Measurements from ENCODE around the gene MAL. TPM values are rescaled to one million over a fixed set of nuclear protein-coding genes. Genes with fewer than 3 reads are reported as not detected.

The MAL gene
- total RNA-seq, 2 donors from 2014 or later = not detected

- Histone ChIP-seq H3K36me3 (no peaks in the 10 kb centered on the region), H3K4me3 (no peak overlapping the region), H3K27me3 (replicated peaks; ENCODE audit: insufficient read depth) (no peaks in the 10 kb centered on the region), H3K9me3 (no peaks in the 10 kb centered on the region), H3K4me1 (ENCODE audit: control insufficient read depth in 1 of 2, low read depth in 2 of 2) (peaks cover 0 to 11% of the 10 kb centered on the region in 2 donors), H3K27ac (no peak overlapping the region)
- ATAC-seq (ENCODE audit: insufficient number of reproducible peaks, low FRiP score, low read depth) (no peak), DNase-seq (ENCODE audit: low spot score) (no peak)
- TF ChIP-seq, protein P1, sequence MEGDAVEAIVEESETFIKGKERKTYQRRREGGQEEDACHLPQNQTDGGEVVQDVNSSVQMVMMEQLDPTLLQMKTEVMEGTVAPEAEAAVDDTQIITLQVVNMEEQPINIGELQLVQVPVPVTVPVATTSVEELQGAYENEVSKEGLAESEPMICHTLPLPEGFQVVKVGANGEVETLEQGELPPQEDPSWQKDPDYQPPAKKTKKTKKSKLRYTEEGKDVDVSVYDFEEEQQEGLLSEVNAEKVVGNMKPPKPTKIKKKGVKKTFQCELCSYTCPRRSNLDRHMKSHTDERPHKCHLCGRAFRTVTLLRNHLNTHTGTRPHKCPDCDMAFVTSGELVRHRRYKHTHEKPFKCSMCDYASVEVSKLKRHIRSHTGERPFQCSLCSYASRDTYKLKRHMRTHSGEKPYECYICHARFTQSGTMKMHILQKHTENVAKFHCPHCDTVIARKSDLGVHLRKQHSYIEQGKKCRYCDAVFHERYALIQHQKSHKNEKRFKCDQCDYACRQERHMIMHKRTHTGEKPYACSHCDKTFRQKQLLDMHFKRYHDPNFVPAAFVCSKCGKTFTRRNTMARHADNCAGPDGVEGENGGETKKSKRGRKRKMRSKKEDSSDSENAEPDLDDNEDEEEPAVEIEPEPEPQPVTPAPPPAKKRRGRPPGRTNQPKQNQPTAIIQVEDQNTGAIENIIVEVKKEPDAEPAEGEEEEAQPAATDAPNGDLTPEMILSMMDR (IDR thresholded peaks at IDR 0.05) = no peak
These were observed 4.4 kb downstream of the MAL start for GRCh38 chr2:95029898-95030341.

GRCh38 chr2:95030496-95030895 is 5.0 kb downstream of the MAL start:
- Histone ChIP-seq H3K4me1 (ENCODE audit: control insufficient read depth in 1 of 2, low read depth in 2 of 2) (peaks cover 0 to 6% of the 10 kb centered on the region in 2 donors), H3K27ac (no peak overlapping the region), H3K36me3 (no peaks in the 10 kb centered on the region), H3K27me3 (replicated peaks; ENCODE audit: insufficient read depth) (no peaks in the 10 kb centered on the region), H3K4me3 (no peak overlapping the region), H3K9me3 (no peaks in the 10 kb centered on the region)
- TF ChIP-seq, protein P1 (IDR thresholded peaks at IDR 0.05) = no peak
- DNase-seq (ENCODE audit: low spot score) (no peak), ATAC-seq (ENCODE audit: insufficient number of reproducible peaks, low FRiP score, low read depth) (no peak)

- no peak for ATAC-seq (ENCODE audit: insufficient number of reproducible peaks, low FRiP score, low read depth)
- H3K4me3 ChIP-seq = no peak overlapping the region
- H3K27me3 ChIP-seq (replicated peaks; ENCODE audit: insufficient read depth) = no peaks in the 10 kb centered on the region
- H3K4me1 ChIP-seq (ENCODE audit: control insufficient read depth in 1 of 2, low read depth in 2 of 2) = no peaks in the 10 kb centered on the region
- TF ChIP-seq, protein P1 (IDR thresholded peaks at IDR 0.05) = no peak
- DNase-seq (ENCODE audit: low spot score) = no peak
- no peaks in the 10 kb centered on the region for H3K9me3 ChIP-seq
- no peaks in the 10 kb centered on the region for H3K36me3 ChIP-seq
- no peak overlapping the region for H3K27ac ChIP-seq
These were observed 5.7 kb downstream of the MAL start for GRCh38 chr2:95031076-95031725.

DNA sequence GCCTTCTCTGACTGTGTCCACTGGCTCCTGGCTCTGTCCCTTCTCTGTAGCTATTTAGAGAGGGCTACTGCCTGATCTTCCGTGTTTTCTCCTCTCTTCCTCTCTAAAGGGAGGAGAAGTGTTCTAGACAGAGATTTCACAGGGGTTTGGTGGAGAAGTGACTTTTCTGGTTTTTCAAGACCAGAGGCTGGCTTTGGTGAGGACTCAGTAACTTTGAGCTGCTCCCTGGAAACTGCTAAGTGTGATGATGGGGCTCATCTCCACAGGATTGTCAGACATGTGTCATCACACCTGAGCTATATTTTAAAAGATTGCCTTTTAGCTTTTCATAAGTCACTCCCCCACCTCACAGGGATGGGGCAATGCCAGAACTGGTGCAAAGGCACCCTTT is 6.2 kb downstream of the MAL start:
- DNase-seq (ENCODE audit: low spot score) = no peak
- H3K36me3 ChIP-seq = no peaks in the 10 kb centered on the region
- ATAC-seq (ENCODE audit: insufficient number of reproducible peaks, low FRiP score, low read depth) = no peak
- H3K4me1 ChIP-seq (ENCODE audit: control insufficient read depth in 1 of 2, low read depth in 2 of 2) = no peaks in the 10 kb centered on the region
- no peaks in the 10 kb centered on the region for H3K27me3 ChIP-seq (replicated peaks; ENCODE audit: insufficient read depth)
- no peak overlapping the region for H3K27ac ChIP-seq
- TF ChIP-seq, protein P1 (IDR thresholded peaks at IDR 0.05) = no peak
- no peak overlapping the region for H3K4me3 ChIP-seq
- no peaks in the 10 kb centered on the region for H3K9me3 ChIP-seq

GRCh38 chr2:95032341-95032740 is 6.8 kb downstream of the MAL start:
- Histone ChIP-seq H3K9me3 (no peaks in the 10 kb centered on the region), H3K27me3 (replicated peaks; ENCODE audit: insufficient read depth) (no peaks in the 10 kb centered on the region), H3K4me3 (no peak overlapping the region), H3K36me3 (no peaks in the 10 kb centered on the region), H3K27ac (no peak overlapping the region), H3K4me1 (ENCODE audit: control insufficient read depth in 1 of 2, low read depth in 2 of 2) (no peaks in the 10 kb centered on the region)
- TF ChIP-seq, protein P1 (IDR thresholded peaks at IDR 0.05) = no peak
- DNase-seq (ENCODE audit: low spot score) = no peak
- no peak for ATAC-seq (ENCODE audit: insufficient number of reproducible peaks, low FRiP score, low read depth)

All from thoracic aorta (tissue), 2 donors.